HepG2 (cell line): Measurements from ENCODE around the gene DAZAP1. TPM values are rescaled to one million over a fixed set of nuclear protein-coding genes. Genes with fewer than 3 reads are reported as not detected.

Experiments
- ATAC-seq: fragments of 200-7000 bp; cut with Tn5 transposase; 3 replicates; pipeline ENCODE4 v1.9.1; 2020; ENCODE audit warnings: mild to moderate bottlenecking, moderate library complexity
- BruUV-seq: library from RNA; stranded (reverse); fragments of 400-500 nt; replicated peaks from 2 replicates; lab custom pipeline; 2021; lab: Mats Ljungman, UMichigan
- CTCF ChIA-PET: fragments of 300-600 bp; formaldehyde crosslinking; extraction: SDS; loops from one replicate; lab custom pipeline; 2021; ENCODE audit warnings: low total read pairs, inconsistent platforms, low intra/inter-chr PET ratio; lab: Yijun Ruan, JAX
- POLR2A ChIA-PET: fragments of 350-600 bp; sonication (Branson Sonifier 250); formaldehyde crosslinking; loops from one replicate; lab custom pipeline; 2020; ENCODE audit warnings: antibody characterized with exemption, inconsistent platforms; lab: Yijun Ruan, JAX
- DNase-seq: peaks from one replicate; pipeline ENCODE4 v3.0.0-alpha.2; 2015; ENCODE audit warnings: low spot score
- FAIRE-seq: peaks from 3 replicates; lab custom pipeline; 2011; peaks lifted over from hg19 to GRCh38; lab: Jason Lieb, UNC
- H2AFZ ChIP-seq: one replicate; pipeline ENCODE4 v1.6.1; 2011; ENCODE audit warnings: low read length, inconsistent platforms
- H3K27ac ChIP-seq: fragments of 300-600 bp; 3 replicates; pipeline ENCODE4 v1.8.0; 2011; ENCODE audit warnings: mixed run types, mild to moderate bottlenecking, mixed read lengths, low read length, inconsistent platforms; ENCODE audit not compliant: insufficient read depth; ENCODE audit errors: extremely low read length
- H3K27me3 ChIP-seq, 2 experiments: fragments of 200-600 bp in 1 of 2; 2 replicates in 1 of 2; 3 replicates in 1 of 2; pipeline versions ENCODE4 v1.6.0 to v1.8.0; 2011; ENCODE audit warnings: low read length in 2 of 2, mild to moderate bottlenecking in 2 of 2, moderate library complexity in 2 of 2, inconsistent platforms in 1 of 2; ENCODE audit not compliant: insufficient read depth in 2 of 2, control insufficient read depth in 1 of 2
- H3K36me3 ChIP-seq, 2 experiments: fragments of 200-600 bp in 1 of 2; replicated peaks in 1 of 2; 2 replicates in 1 of 2; 3 replicates in 1 of 2; pipeline versions ENCODE4 v1.5.1 to v1.8.0; 2011; ENCODE audit warnings: low read length in 2 of 2, inconsistent platforms in 1 of 2; ENCODE audit not compliant: insufficient read depth in 2 of 2, control insufficient read depth in 1 of 2
- H3K4me1 ChIP-seq: 2 replicates; pipeline ENCODE4 v1.5.1; 2012; ENCODE audit warnings: low read length, inconsistent platforms; ENCODE audit not compliant: insufficient read depth
- H3K4me2 ChIP-seq: 2 replicates; pipeline ENCODE4 v1.6.0; 2011; ENCODE audit warnings: low read depth, low read length, inconsistent platforms
- H3K4me3 ChIP-seq, 3 experiments: fragments of 200-600 bp in 1 of 3; sonication (generic), shearing (Covaris generic) in 1 of 3; replicated peaks in 1 of 3; 2 replicates each; pipeline ENCODE4 v1.5.1; 2011 to 2016; ENCODE audit warnings: low read length in 3 of 3, inconsistent platforms in 2 of 3, low read depth in 2 of 3, mild to moderate bottlenecking in 2 of 3, control low read depth in 1 of 3, mixed read lengths in 1 of 3; ENCODE audit not compliant: insufficient read depth in 1 of 3
- H3K79me2 ChIP-seq: one replicate; pipeline ENCODE4 v1.6.1; 2011; ENCODE audit warnings: low read length, inconsistent platforms; ENCODE audit not compliant: insufficient read depth
- H3K9ac ChIP-seq: 2 replicates; pipeline ENCODE4 v1.6.0; 2011; ENCODE audit warnings: mild to moderate bottlenecking, low read depth, low read length, inconsistent platforms; ENCODE audit not compliant: insufficient read depth
- H3K9me3 ChIP-seq: 2 replicates; pipeline ENCODE4 v1.5.1; 2012; ENCODE audit warnings: mild to moderate bottlenecking, low read length
- H4K20me1 ChIP-seq: 2 replicates; pipeline ENCODE4 v1.6.0; 2011; ENCODE audit warnings: inconsistent platforms, mild to moderate bottlenecking, low read length, moderate library complexity; ENCODE audit not compliant: insufficient read depth
- AGO2 ChIP-seq: fragments of 200-400 bp; formaldehyde crosslinking; optimal IDR thresholded peaks from 2 replicates; pipeline ENCODE3; 2017; ENCODE audit warnings: mild to moderate bottlenecking, low read depth, low read length, moderate library complexity
- ZBTB38 ChIP-seq: sonication (generic); formaldehyde crosslinking; IDR thresholded peaks from 2 replicates; pipeline ENCODE4 v1.5.1; 2020; ENCODE audit warnings: mild to moderate bottlenecking, missing genetic modification reagents
- ZNF782 ChIP-seq: sonication (generic); formaldehyde crosslinking; IDR thresholded peaks from 2 replicates; pipeline ENCODE4 v1.4.0; 2020; ENCODE audit warnings: missing genetic modification reagents, mild to moderate bottlenecking, borderline replicate concordance
- ZSCAN31 ChIP-seq: sonication (generic); formaldehyde crosslinking; IDR thresholded peaks from 2 replicates; pipeline ENCODE4 v1.5.0; 2020; ENCODE audit warnings: low read depth, mild to moderate bottlenecking, missing genetic modification reagents
- WGBS: methylation state at CpG from one replicate; pipeline ENCODE4 v1.1.6; 2017; ENCODE audit warnings: low lambda C conversion rate; 5-methylcytosine and 5-hydroxymethylcytosine counted together
- in situ Hi-C: cut with HindIII; loops from 2 replicates; pipeline ENCODE4 v1.10.0; 2017; ENCODE audit warnings: low pct_unique_long_range_greater_than_20kb; ENCODE audit not compliant: extremely low pct_ligation_motif_present
- intact Hi-C: fragments of 100-400 bp; cut with micrococcal nuclease; formaldehyde crosslinking; loops from one replicate; pipeline ENCODE4 v1.10.0; 2022; ENCODE audit not compliant: unreplicated experiment
- polyA plus RNA-seq, 8 experiments: library from polyadenylated mRNA; depleted of rRNA in 3 of 8; stranded (reverse) in 7 of 8; unstranded in 1 of 8; fragments of >200 nt; fragmentation: Illumina TruSeq in 4 of 8; extraction: Trizol in 4 of 8; gene quantifications; 2 replicates each; pipeline versions ENCODE4 v1.2.1 to v1.2.3, GENCODE V29; 2011 to 2016; ENCODE audit warnings: low read depth in 4 of 8, missing spikeins in 1 of 8, mixed read lengths in 1 of 8; ENCODE audit not compliant: insufficient read depth in 1 of 8
- total RNA-seq, 5 experiments: library from RNA; depleted of rRNA; stranded (reverse); fragments of >200 nt; fragmentation: Illumina TruSeq; extraction: Trizol; gene quantifications; 2 replicates each; pipeline ENCODE4 v1.2.3, GENCODE V29; 2016; ENCODE audit warnings: low read depth in 1 of 5
- TF ChIP-seq, protein P1 (sequence below): sonication (generic); formaldehyde crosslinking; IDR thresholded peaks from 2 replicates; pipeline ENCODE4 v1.4.0; 2020; ENCODE audit warnings: missing genetic modification reagents
- TF ChIP-seq, protein P2 (sequence below): sonication (generic); formaldehyde crosslinking; conservative IDR thresholded peaks from 2 replicates; pipeline ENCODE4 v1.5.0; 2020; ENCODE audit warnings: missing genetic modification reagents

The DAZAP1 gene
- total and polyA plus RNA-seq, 2 of the 13 experiments (the other 11 are each of a cell fraction or from before 2014, with no cell fraction given) = 63.3 to 79.2 TPM

DNA sequence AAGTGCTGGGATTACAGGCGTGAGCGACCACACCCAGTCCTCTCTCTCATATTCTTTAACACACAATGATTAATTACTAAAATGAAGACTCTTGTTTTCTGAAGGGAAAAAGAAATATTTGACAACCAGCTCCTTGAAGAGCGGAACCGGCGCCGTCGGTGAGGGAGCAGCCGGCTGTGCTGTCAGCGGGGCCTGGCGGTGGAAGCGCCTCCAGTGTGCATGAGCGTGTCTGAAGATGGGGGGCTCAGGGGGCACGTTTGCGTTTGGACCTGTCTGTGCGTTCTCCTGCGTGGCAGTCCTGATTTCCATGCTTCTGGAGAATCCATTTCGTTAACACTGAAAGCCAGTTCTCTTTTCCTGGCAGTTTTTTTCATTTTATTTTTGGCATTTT is 31.0 kb upstream of the DAZAP1 start:
- BruUV-seq = no TSS peak
- H3K9me3 ChIP-seq = no peaks in the 10 kb centered on the region
- 96% methylated on average over 17 of the region's 17 CpGs for WGBS
- no peak overlapping the region for H3K4me2 ChIP-seq
- CTCF ChIA-PET = no interaction called here
- no peak overlapping the region for H2AFZ ChIP-seq
- H3K27me3 ChIP-seq = no peaks in the 10 kb centered on the region
- H3K9ac ChIP-seq = no peak overlapping the region
- intact Hi-C loops (no loop called here), in situ Hi-C loops (no loop called here)
- ATAC-seq (no peak), FAIRE-seq (no peak), DNase-seq (no peak)
- H4K20me1 ChIP-seq = no peaks in the 10 kb centered on the region
- no peak overlapping the region for H3K27ac ChIP-seq
- no peak overlapping the region for H3K4me3 ChIP-seq
- no peaks in the 10 kb centered on the region; a peak in 3 of 5 replicates for H3K36me3 ChIP-seq
- TF ChIP-seq ZNF782 (CRISPR knock-in tag) = no peak
- H3K79me2 ChIP-seq = no peaks in the 10 kb centered on the region
- POLR2A ChIA-PET = no interaction called here
- H3K4me1 ChIP-seq = peaks cover 57% of the 10 kb centered on the region

DNA sequence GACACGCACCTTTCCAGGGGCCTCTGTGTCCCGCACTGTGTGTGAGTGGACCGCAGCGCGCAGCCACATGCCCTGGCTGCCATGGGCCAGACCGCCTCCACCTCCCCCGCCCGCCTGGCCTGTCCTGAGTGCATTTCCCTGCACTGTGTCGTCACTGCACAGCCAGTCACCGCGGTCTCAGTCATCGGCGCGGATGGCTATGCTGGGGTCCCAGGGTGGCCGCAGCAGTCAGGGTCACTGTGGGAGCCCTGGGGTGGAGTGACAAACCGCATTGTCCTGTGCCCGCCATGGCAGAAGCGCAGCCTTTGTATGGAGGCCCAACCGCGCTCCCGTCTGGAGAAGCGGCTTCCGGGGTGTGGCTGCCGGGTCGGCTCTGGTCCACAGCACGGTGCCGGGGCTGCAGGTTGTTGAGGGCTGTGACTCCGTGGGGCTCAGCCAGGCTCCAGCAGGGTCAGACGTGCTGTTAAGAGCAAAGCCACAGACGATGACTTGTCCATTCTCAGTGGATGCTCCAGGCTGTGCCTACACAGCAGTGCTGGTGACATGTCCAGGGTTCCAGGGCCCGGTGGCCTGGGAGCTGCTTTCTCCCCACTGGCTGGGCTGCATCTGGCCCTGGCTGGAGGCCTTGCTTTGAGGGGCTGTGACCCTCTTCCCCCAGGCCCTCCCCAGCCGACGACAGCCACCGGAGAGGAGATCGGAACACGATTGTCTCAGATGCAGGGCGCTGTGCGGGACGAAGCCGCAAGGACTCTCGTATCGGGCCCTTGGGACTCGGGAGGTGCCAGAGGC is 30.0 kb upstream of the DAZAP1 start:
- POLR2A ChIA-PET = interaction anchor here (0.6 to 1.5 kb wide), 3 partner anchors 94 to 102 kb away, joined by 3 read pairs; partner anchors contain the start of gene FAM174C
- in situ Hi-C loops (no loop called here), intact Hi-C loops (no loop called here)
- Histone ChIP-seq H4K20me1 (no peaks in the 10 kb centered on the region), H3K36me3 (no peaks in the 10 kb centered on the region; a peak in 1 of 5 replicates), H3K27me3 (no peaks in the 10 kb centered on the region), H3K79me2 (no peaks in the 10 kb centered on the region), H3K4me2 (no peak overlapping the region), H3K9ac (no peak overlapping the region), H3K9me3 (no peaks in the 10 kb centered on the region), H3K4me3 (peak overlapping the region in 1 of 3 experiments; percentile 21; a peak in 1 of 6 replicates), H3K4me1 (peaks cover 56% of the 10 kb centered on the region), H3K27ac (peak overlapping the region; percentile 50), H2AFZ (no peak overlapping the region)
- CTCF ChIA-PET = no interaction called here
- ATAC-seq (no peak), DNase-seq (no peak), FAIRE-seq (no peak)
- no TSS peak for BruUV-seq
- WGBS = 100% methylated on average over 5 of the region's 43 CpGs
- TF ChIP-seq AGO2 = peak; percentile 74
- peak; percentile 84 for TF ChIP-seq ZBTB38 (CRISPR knock-in tag)
- TF ChIP-seq ZSCAN31 (CRISPR knock-in tag) = 0 out of 2 replicates have a peak, but pooled peaks have one; percentile 41
- TF ChIP-seq, protein P1, sequence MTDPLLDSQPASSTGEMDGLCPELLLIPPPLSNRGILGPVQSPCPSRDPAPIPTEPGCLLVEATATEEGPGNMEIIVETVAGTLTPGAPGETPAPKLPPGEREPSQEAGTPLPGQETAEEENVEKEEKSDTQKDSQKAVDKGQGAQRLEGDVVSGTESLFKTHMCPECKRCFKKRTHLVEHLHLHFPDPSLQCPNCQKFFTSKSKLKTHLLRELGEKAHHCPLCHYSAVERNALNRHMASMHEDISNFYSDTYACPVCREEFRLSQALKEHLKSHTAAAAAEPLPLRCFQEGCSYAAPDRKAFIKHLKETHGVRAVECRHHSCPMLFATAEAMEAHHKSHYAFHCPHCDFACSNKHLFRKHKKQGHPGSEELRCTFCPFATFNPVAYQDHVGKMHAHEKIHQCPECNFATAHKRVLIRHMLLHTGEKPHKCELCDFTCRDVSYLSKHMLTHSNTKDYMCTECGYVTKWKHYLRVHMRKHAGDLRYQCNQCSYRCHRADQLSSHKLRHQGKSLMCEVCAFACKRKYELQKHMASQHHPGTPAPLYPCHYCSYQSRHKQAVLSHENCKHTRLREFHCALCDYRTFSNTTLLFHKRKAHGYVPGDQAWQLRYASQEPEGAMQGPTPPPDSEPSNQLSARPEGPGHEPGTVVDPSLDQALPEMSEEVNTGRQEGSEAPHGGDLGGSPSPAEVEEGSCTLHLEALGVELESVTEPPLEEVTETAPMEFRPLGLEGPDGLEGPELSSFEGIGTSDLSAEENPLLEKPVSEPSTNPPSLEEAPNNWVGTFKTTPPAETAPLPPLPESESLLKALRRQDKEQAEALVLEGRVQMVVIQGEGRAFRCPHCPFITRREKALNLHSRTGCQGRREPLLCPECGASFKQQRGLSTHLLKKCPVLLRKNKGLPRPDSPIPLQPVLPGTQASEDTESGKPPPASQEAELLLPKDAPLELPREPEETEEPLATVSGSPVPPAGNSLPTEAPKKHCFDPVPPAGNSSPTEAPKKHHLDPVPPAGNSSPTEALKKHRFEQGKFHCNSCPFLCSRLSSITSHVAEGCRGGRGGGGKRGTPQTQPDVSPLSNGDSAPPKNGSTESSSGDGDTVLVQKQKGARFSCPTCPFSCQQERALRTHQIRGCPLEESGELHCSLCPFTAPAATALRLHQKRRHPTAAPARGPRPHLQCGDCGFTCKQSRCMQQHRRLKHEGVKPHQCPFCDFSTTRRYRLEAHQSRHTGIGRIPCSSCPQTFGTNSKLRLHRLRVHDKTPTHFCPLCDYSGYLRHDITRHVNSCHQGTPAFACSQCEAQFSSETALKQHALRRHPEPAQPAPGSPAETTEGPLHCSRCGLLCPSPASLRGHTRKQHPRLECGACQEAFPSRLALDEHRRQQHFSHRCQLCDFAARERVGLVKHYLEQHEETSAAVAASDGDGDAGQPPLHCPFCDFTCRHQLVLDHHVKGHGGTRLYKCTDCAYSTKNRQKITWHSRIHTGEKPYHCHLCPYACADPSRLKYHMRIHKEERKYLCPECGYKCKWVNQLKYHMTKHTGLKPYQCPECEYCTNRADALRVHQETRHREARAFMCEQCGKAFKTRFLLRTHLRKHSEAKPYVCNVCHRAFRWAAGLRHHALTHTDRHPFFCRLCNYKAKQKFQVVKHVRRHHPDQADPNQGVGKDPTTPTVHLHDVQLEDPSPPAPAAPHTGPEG = no peak
- TF ChIP-seq, protein P2, sequence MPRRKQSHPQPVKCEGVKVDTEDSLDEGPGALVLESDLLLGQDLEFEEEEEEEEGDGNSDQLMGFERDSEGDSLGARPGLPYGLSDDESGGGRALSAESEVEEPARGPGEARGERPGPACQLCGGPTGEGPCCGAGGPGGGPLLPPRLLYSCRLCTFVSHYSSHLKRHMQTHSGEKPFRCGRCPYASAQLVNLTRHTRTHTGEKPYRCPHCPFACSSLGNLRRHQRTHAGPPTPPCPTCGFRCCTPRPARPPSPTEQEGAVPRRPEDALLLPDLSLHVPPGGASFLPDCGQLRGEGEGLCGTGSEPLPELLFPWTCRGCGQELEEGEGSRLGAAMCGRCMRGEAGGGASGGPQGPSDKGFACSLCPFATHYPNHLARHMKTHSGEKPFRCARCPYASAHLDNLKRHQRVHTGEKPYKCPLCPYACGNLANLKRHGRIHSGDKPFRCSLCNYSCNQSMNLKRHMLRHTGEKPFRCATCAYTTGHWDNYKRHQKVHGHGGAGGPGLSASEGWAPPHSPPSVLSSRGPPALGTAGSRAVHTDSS (CRISPR knock-in tag) = no peak
